ENCODE measurements around the gene RRP12.
"Not testable (repeated sequence)": the region's sequence is repeated elsewhere in the genome, so short reads cannot be mapped to it uniquely, and the experiment has no call there.

RRP12 gene

GRCh38 chr10:97400665-97401454 lies at the start of gene RRP12:
Gene RRP12, minus strand, starts transcription at chr10:97401340. Its CDS starts 109 bp downstream, at chr10:97401231.
- DNase-seq (ENCODE audit: low spot score), result peak; percentile 98

DNA sequence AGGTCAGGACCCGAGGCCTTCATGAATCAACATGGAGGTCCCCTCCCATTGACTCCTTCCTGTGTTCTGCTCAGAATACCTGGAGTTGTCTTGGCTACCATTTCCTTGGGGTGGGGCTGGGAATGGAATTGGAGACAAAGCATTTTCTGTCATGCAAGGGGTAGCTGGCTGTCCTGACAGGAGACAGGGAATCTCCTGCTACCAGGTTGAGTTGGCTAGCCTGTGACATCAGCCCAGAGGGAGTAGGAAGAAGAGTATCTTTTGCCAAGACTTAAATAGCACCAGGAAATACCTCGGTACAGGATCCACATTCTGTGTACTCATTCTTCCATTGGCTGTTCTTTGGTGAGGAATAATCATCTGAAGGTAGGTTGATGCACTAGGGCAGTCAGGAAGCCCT lies 49.7 kb upstream of the RRP12 start:
- DNase-seq (ENCODE audit: low spot score), result no peak

GRCh38 chr10:97445722-97446639 lies 44.8 kb upstream of the RRP12 start, which contains the start of the genes EXOSC1 and ZDHHC16:
Gene EXOSC1, minus strand, starts transcription at chr10:97446006. Its CDS starts 21 bp downstream, at chr10:97445985.
Gene ZDHHC16, plus strand, starts transcription at chr10:97446175. Its CDS starts 5,501 bp downstream, at chr10:97451676.
- peak; percentile 94 for DNase-seq (ENCODE audit: low spot score)

DNA sequence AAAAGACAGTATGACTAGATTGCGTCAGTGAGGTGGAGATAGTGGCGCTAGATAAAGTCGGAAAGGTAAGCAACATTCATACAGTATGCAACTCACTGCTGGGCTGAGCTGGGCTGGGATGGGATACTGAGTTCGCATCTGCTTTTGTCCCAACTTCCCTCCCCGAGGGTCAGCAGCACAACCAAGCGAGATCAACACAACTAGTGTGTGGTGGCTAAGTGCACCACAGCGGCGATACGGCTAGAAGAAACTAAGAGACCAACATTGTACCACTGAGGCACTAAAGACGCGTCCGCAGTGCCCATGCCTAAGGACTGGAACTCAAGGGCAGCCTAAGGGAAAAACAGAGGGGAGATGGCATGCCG lies 44.2 kb upstream of the RRP12 start:
- DNase-seq (ENCODE audit: low spot score), result no peak

- DNase-seq (ENCODE audit: low spot score), result no peak
Measured at GRCh38 chr10:97444212-97444611, 43.1 kb upstream of the RRP12 start.

- no peak for DNase-seq (ENCODE audit: low spot score)
Measured at GRCh38 chr10:97442277-97442676, 41.1 kb upstream of the RRP12 start.

GRCh38 chr10:97435211-97435610 lies 34.1 kb upstream of the RRP12 start:
- DNase-seq (ENCODE audit: low spot score), result no peak

GRCh38 chr10:97434557-97434956 lies 33.4 kb upstream of the RRP12 start:
- no peak for DNase-seq (ENCODE audit: low spot score)

- no peak for DNase-seq (ENCODE audit: low spot score)
Measured at GRCh38 chr10:97434055-97434454, 32.9 kb upstream of the RRP12 start.

DNA sequence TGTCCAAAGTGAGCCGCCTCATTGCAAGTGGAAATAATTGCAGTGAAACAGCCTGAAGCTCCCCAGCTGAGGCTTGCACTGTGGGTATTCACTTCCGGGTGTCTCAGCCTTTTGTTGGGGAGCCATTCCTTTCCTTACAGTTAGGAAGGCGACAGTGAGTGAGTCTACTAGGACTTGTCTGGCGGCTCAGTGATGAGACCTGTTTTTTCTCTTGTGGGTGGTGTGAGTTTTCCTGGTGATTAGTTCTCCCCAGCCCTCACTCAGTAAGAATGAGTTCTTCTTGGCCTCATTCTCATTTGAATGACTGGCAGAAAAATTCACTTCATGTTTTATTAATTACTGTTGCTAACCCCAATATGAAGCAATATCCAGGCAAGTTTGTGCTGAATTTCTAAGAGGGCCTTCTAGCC lies 27.4 kb upstream of the RRP12 start:
- DNase-seq (ENCODE audit: low spot score), result peak; percentile 30

GRCh38 chr10:97427571-97428179 lies 26.5 kb upstream of the RRP12 start:
- peak; percentile 60 for DNase-seq (ENCODE audit: low spot score)

DNA sequence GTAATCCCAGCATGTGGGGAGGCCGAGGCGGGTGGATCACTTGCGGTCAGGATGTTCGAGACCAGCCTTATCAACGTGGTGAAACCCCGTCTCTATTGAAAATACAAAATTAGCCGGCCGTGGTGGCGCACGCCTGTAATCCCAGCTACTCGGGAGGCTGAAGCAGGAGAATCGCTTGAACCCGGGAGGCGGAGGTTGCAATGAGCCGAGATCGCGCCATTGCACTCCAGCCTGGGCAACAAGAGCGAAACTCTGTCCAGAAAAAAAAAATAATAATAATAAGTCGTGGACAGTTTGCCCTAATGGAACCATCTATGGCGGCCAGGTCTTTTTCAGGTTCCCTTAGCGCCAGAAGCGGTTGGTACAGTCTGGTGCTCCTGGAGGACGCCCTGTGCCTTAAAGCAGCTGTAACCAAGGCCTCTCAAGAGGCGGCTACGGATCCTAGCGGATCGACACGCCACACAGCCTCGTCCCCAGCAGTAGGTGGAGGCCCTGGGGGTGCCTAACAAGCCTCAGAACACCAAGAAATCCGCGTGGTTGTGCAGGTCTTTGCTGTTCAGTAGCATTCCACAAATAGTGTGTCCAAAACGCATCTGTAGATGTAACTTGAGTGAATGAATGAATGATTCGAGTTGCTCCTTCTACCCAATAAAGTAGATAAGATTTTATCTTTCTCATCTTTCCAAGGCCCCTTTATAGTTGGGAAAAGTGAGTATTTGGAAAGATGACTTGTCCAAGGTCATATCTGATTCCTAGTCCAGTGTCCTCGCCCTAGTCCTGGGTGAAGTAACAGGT lies 25.8 kb upstream of the RRP12 start:
- DNase-seq (ENCODE audit: low spot score), result peak; percentile 19

- DNase-seq (ENCODE audit: low spot score), result peak; percentile 95
Measured at GRCh38 chr10:97425964-97426775, 25.0 kb upstream of the RRP12 start, which contains the start of gene PGAM1. Gene PGAM1, plus strand, starts transcription at chr10:97426191. Its CDS starts 117 bp downstream, at chr10:97426308.

DNA sequence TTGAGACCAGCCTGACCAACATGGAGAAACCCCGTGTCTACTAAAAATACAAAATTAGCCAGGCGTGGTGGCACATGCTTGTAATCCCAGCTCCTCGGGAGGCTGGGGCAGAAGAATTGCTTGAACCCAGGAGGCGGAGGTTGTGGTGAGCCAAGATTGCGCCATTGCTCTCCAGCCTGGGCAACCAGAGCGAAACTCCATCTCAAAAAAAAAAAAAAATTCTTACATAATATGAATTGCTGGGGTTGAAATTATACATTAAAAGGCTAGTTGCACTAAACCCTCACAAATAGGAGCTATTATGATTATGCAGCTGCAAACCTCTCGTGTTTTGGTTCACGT lies 22.6 kb upstream of the RRP12 start:
- DNase-seq (ENCODE audit: low spot score), result not testable (repeated sequence)

DNA sequence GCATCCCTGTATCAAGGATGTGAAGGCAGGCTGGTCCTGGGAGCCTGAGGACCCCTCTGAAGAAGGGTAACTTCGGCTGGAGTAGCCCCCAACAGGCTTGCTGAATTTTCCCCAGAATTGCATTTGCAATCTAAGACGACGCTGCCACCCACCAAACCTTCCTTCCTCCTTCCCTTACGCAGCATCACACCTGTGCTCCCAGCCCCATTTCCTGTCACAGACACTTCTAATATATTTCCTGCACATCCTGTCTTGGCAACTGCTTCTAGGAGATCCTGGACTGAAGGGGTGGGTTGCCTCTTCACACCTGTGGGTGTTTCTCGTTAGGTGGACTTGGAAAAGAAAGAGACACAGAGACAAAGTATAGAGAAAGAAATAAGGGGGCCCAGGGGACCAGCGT lies 15.4 kb upstream of the RRP12 start:
- DNase-seq (ENCODE audit: low spot score), result no peak

GRCh38 chr10:97412891-97413304 lies 11.8 kb upstream of the RRP12 start:
- no peak for DNase-seq (ENCODE audit: low spot score)

DNA sequence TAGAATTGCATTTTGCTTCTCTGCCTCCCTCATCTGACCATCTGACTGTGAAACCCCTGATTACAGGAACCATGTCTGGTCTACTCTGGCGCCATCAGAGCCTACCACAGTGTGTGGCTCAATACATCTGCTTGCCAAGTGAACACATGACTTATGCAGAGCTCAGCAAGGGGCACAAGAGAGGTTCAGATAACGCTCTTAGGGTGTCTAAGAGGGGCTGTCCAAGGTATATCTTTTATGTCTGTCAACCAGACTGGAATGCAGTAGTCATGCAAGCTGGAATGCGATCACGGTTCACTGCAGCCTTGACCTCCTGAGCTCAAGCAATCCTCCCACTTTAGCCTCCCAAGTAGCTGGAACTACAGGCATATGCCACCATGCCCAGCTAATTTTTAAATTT lies 10.3 kb upstream of the RRP12 start:
- no peak for DNase-seq (ENCODE audit: low spot score)

GRCh38 chr10:97408496-97408992 lies 7.4 kb upstream of the RRP12 start:
- no peak for DNase-seq (ENCODE audit: low spot score)

DNA sequence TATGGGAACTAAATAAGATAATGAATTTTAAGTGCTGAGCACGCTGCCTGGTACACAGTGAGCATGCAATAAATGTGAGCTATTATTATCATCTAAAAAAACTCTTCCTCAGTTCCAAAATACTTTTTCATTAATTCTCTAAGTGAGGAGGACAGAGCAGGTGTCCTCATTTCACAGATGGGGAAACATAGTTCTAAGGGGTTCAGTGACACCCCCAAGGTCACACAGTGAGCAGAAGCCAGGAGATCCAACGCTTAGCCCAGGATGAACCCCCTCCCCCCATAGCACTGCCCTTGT lies 6.8 kb upstream of the RRP12 start:
- DNase-seq (ENCODE audit: low spot score), result no peak

- DNase-seq (ENCODE audit: low spot score), result peak; percentile 69
Measured at GRCh38 chr10:97407211-97407951, 6.2 kb upstream of the RRP12 start.
